ENCODE results near the gene ERCC4. TPM values are rescaled to one million over a fixed set of nuclear protein-coding genes. Genes with fewer than 3 reads are reported as not detected.

Gene ERCC4
- polyA plus RNA-seq, 3 donors from 2014 or later: 17.1 to 25.2 (median 21.8) TPM

- no peak overlapping the region for H3K4me3 Mint-ChIP-seq
- no peaks in the 10 kb centered on the region for H3K4me1 Mint-ChIP-seq
- peaks cover under 1 to 6% (median 4%) of the 10 kb centered on the region in 3 donors for H3K27me3 Mint-ChIP-seq (ENCODE audit: low read depth in 3 of 3)
- H3K36me3 Mint-ChIP-seq: no peaks in the 10 kb centered on the region
- H3K9me3 Mint-ChIP-seq: no peaks in the 10 kb centered on the region
- DNase-seq: no peak
- H3K27ac Mint-ChIP-seq: no peak overlapping the region
Observed at GRCh38 chr16:13996778-13997288, 76.9 kb downstream of the ERCC4 start.

- Mint-ChIP-seq H3K27ac (no peak overlapping the region), H3K9me3 (no peaks in the 10 kb centered on the region), H3K36me3 (no peaks in the 10 kb centered on the region), H3K4me1 (no peaks in the 10 kb centered on the region), H3K4me3 (no peak overlapping the region), H3K27me3 (ENCODE audit: low read depth in 3 of 3) (peaks cover 2 to 11% (median 4%) of the 10 kb centered on the region in 3 donors)
- DNase-seq: no peak
Observed at GRCh38 chr16:13997526-13997925, 77.6 kb downstream of the ERCC4 start.

GRCh38 chr16:13997933-13998332 is 78.0 kb downstream of the ERCC4 start:
- Mint-ChIP-seq H3K9me3 (no peaks in the 10 kb centered on the region), H3K4me1 (no peaks in the 10 kb centered on the region), H3K27me3 (ENCODE audit: low read depth in 3 of 3) (peaks cover 4 to 11% (median 6%) of the 10 kb centered on the region in 3 donors), H3K4me3 (no peak overlapping the region), H3K27ac (no peak overlapping the region), H3K36me3 (no peaks in the 10 kb centered on the region)
- DNase-seq: no peak

GRCh38 chr16:13999071-13999894 is 79.3 kb downstream of the ERCC4 start:
- Mint-ChIP-seq H3K4me3 (no peak overlapping the region), H3K9me3 (no peaks in the 10 kb centered on the region), H3K36me3 (no peaks in the 10 kb centered on the region), H3K27me3 (ENCODE audit: low read depth in 3 of 3) (peaks cover 4 to 11% (median 8%) of the 10 kb centered on the region in 3 donors), H3K4me1 (no peaks in the 10 kb centered on the region), H3K27ac (no peak overlapping the region)
- no peak for DNase-seq

GRCh38 chr16:13999895-14000425 is 80.0 kb downstream of the ERCC4 start:
- H3K9me3 Mint-ChIP-seq: no peaks in the 10 kb centered on the region
- DNase-seq: no peak
- peaks cover 4 to 11% (median 8%) of the 10 kb centered on the region in 3 donors for H3K27me3 Mint-ChIP-seq (ENCODE audit: low read depth in 3 of 3)
- H3K4me3 Mint-ChIP-seq: no peak overlapping the region
- H3K36me3 Mint-ChIP-seq: no peaks in the 10 kb centered on the region
- H3K27ac Mint-ChIP-seq: no peak overlapping the region
- no peaks in the 10 kb centered on the region for H3K4me1 Mint-ChIP-seq

- no peaks in the 10 kb centered on the region for H3K36me3 Mint-ChIP-seq
- H3K9me3 Mint-ChIP-seq: no peaks in the 10 kb centered on the region
- peaks cover 4 to 14% (median 8%) of the 10 kb centered on the region in 3 donors for H3K27me3 Mint-ChIP-seq (ENCODE audit: low read depth in 3 of 3)
- H3K27ac Mint-ChIP-seq: no peak overlapping the region
- no peak overlapping the region for H3K4me3 Mint-ChIP-seq
- DNase-seq: no peak
- no peaks in the 10 kb centered on the region for H3K4me1 Mint-ChIP-seq
Observed at GRCh38 chr16:14001521-14001920, 81.6 kb downstream of the ERCC4 start.

Other genes starting within 250 kb of the ERCC4 start
- 1 to 10 TPM; 2.1 to 3.6 (median 3.6) TPM for gene MRTFB, start 151.2 kb downstream of the ERCC4 start, polyA plus RNA-seq